H1 (cell line): ENCODE results near the gene MAGI2. TPM values are rescaled to one million over a fixed set of nuclear protein-coding genes. Genes with fewer than 3 reads are reported as not detected.

Source experiments
- TAF1 ChIP-seq: IDR thresholded peaks from 2 replicates; pipeline ENCODE4 v1.6.1; 2011; ENCODE audit warnings: mild to moderate bottlenecking, low read depth, low read length
- polyA plus RNA-seq, 7 experiments: library from polyadenylated mRNA; depleted of rRNA in 3 of 7; stranded (reverse) in 5 of 7; unstranded in 2 of 7; fragments of >200 nt in 5 of 7; fragments of 200-250 nt in 2 of 7; gene quantifications; 1 replicate in 5 of 7; 2 replicates in 1 of 7; 4 replicates in 1 of 7; pipeline versions ENCODE4 v1.2.1 to v1.2.3, GENCODE V29; 2011 to 2013; ENCODE audit warnings: missing spikeins in 2 of 7, mixed read lengths in 2 of 7
- total RNA-seq: library from RNA; stranded (reverse); fragmentation: NEBNext Ultra II Directional; extraction: Animal tissue kit (Norgen Biotek cat#: 25700); gene quantifications from 2 replicates; pipeline ENCODE4 v1.2.1, GENCODE V29; 2021
- TF ChIP-seq, protein P1 (sequence below): fragments of 300-600 bp; sonication (generic); IDR thresholded peaks from 2 replicates; pipeline ENCODE4 v1.7.1; 2012; ENCODE audit warnings: low read length, moderate library complexity, mild to moderate bottlenecking, inconsistent platforms; ENCODE audit not compliant: insufficient replicate concordance
- TF ChIP-seq, protein P2 (sequence below), 3 experiments: IDR thresholded peaks; 1 replicate in 2 of 3; 2 replicates in 1 of 3; pipeline versions ENCODE4 v1.5.1 to v1.6.1; 2011; ENCODE audit warnings: low read length in 3 of 3, mild to moderate bottlenecking in 3 of 3, inconsistent platforms in 2 of 3, low read depth in 1 of 3, moderate library complexity in 1 of 3; ENCODE audit not compliant: insufficient read depth in 1 of 3; ENCODE audit errors: control extremely low read depth in 1 of 3

Gene MAGI2
- total and polyA plus RNA-seq, 2 of the 8 experiments (the other 6 are each of a cell fraction or from before 2014, with no cell fraction given): 6.0 to 27.3 TPM

DNA sequence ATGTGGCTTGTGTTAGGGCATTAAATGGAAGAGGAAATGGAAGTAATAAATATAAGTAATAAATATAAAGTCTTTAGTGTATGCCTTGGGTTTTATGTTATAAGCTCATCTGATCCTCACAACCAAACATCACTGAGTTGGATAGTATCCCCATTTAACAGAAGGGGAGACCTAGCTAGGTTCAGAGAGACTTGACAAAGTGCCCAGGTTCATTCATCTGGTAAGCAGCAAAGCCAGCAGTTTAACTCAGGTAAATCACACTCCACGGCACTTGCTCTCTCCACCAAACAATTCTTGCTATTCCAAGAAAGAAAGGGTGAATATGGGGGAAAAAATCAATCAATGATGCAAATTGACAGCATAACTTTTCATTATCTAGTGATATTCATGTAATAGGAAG, 167.3 kb downstream of the MAGI2 start (continued):
- TF ChIP-seq, protein P1, sequence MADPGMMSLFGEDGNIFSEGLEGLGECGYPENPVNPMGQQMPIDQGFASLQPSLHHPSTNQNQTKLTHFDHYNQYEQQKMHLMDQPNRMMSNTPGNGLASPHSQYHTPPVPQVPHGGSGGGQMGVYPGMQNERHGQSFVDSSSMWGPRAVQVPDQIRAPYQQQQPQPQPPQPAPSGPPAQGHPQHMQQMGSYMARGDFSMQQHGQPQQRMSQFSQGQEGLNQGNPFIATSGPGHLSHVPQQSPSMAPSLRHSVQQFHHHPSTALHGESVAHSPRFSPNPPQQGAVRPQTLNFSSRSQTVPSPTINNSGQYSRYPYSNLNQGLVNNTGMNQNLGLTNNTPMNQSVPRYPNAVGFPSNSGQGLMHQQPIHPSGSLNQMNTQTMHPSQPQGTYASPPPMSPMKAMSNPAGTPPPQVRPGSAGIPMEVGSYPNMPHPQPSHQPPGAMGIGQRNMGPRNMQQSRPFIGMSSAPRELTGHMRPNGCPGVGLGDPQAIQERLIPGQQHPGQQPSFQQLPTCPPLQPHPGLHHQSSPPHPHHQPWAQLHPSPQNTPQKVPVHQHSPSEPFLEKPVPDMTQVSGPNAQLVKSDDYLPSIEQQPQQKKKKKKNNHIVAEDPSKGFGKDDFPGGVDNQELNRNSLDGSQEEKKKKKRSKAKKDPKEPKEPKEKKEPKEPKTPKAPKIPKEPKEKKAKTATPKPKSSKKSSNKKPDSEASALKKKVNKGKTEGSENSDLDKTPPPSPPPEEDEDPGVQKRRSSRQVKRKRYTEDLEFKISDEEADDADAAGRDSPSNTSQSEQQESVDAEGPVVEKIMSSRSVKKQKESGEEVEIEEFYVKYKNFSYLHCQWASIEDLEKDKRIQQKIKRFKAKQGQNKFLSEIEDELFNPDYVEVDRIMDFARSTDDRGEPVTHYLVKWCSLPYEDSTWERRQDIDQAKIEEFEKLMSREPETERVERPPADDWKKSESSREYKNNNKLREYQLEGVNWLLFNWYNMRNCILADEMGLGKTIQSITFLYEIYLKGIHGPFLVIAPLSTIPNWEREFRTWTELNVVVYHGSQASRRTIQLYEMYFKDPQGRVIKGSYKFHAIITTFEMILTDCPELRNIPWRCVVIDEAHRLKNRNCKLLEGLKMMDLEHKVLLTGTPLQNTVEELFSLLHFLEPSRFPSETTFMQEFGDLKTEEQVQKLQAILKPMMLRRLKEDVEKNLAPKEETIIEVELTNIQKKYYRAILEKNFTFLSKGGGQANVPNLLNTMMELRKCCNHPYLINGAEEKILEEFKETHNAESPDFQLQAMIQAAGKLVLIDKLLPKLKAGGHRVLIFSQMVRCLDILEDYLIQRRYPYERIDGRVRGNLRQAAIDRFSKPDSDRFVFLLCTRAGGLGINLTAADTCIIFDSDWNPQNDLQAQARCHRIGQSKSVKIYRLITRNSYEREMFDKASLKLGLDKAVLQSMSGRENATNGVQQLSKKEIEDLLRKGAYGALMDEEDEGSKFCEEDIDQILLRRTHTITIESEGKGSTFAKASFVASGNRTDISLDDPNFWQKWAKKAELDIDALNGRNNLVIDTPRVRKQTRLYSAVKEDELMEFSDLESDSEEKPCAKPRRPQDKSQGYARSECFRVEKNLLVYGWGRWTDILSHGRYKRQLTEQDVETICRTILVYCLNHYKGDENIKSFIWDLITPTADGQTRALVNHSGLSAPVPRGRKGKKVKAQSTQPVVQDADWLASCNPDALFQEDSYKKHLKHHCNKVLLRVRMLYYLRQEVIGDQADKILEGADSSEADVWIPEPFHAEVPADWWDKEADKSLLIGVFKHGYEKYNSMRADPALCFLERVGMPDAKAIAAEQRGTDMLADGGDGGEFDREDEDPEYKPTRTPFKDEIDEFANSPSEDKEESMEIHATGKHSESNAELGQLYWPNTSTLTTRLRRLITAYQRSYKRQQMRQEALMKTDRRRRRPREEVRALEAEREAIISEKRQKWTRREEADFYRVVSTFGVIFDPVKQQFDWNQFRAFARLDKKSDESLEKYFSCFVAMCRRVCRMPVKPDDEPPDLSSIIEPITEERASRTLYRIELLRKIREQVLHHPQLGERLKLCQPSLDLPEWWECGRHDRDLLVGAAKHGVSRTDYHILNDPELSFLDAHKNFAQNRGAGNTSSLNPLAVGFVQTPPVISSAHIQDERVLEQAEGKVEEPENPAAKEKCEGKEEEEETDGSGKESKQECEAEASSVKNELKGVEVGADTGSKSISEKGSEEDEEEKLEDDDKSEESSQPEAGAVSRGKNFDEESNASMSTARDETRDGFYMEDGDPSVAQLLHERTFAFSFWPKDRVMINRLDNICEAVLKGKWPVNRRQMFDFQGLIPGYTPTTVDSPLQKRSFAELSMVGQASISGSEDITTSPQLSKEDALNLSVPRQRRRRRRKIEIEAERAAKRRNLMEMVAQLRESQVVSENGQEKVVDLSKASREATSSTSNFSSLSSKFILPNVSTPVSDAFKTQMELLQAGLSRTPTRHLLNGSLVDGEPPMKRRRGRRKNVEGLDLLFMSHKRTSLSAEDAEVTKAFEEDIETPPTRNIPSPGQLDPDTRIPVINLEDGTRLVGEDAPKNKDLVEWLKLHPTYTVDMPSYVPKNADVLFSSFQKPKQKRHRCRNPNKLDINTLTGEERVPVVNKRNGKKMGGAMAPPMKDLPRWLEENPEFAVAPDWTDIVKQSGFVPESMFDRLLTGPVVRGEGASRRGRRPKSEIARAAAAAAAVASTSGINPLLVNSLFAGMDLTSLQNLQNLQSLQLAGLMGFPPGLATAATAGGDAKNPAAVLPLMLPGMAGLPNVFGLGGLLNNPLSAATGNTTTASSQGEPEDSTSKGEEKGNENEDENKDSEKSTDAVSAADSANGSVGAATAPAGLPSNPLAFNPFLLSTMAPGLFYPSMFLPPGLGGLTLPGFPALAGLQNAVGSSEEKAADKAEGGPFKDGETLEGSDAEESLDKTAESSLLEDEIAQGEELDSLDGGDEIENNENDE: no peak
- TF ChIP-seq TAF1: no peak
- TF ChIP-seq, protein P2, sequence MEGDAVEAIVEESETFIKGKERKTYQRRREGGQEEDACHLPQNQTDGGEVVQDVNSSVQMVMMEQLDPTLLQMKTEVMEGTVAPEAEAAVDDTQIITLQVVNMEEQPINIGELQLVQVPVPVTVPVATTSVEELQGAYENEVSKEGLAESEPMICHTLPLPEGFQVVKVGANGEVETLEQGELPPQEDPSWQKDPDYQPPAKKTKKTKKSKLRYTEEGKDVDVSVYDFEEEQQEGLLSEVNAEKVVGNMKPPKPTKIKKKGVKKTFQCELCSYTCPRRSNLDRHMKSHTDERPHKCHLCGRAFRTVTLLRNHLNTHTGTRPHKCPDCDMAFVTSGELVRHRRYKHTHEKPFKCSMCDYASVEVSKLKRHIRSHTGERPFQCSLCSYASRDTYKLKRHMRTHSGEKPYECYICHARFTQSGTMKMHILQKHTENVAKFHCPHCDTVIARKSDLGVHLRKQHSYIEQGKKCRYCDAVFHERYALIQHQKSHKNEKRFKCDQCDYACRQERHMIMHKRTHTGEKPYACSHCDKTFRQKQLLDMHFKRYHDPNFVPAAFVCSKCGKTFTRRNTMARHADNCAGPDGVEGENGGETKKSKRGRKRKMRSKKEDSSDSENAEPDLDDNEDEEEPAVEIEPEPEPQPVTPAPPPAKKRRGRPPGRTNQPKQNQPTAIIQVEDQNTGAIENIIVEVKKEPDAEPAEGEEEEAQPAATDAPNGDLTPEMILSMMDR (IDR thresholded peaks at IDR 0.05; ENCODE audit: control extremely low read depth in 1 of 3, insufficient read depth in 1 of 3, low read depth in 1 of 3, low read length in 3 of 3): no peak
